CD14-positive monocyte (primary cell): Measurements from ENCODE around the gene TRIM25. TPM values are rescaled to one million over a fixed set of nuclear protein-coding genes. Genes with fewer than 3 reads are reported as not detected.

ENCODE experiments used
- DNase-seq, 3 donors: peaks; one replicate each; pipeline ENCODE4 v3.0.0-alpha.2; 2011 to 2022
- H2AFZ ChIP-seq: 2 replicates; pipeline ENCODE4 v1.6.0; 2012; ENCODE audit warnings: mild to moderate bottlenecking, low read depth, low read length, inconsistent platforms; ENCODE audit not compliant: insufficient read depth, poor library complexity, severe bottlenecking
- H3K27ac ChIP-seq, 2 donors: 1 replicate in 1 of 2; 2 replicates in 1 of 2; pipeline ENCODE4 v1.5.1; 2012 to 2013; ENCODE audit warnings: low read length in 2 of 2, control low read depth in 1 of 2, inconsistent platforms in 1 of 2, low read depth in 1 of 2, mild to moderate bottlenecking in 1 of 2
- H3K27me3 ChIP-seq, 2 donors: one replicate each; pipeline versions ENCODE4 v1.6.0 to v1.6.1; 2011 to 2013; ENCODE audit warnings: low read length in 2 of 2; ENCODE audit not compliant: control insufficient read depth in 2 of 2, insufficient read depth in 2 of 2
- H3K36me3 ChIP-seq, 2 donors: replicated peaks in 1 of 2; 1 replicate in 1 of 2; 2 replicates in 1 of 2; pipeline versions ENCODE4 v1.5.1 to v1.6.1; 2012 to 2013; ENCODE audit warnings: low read length in 2 of 2, control low read depth in 1 of 2, inconsistent platforms in 1 of 2, mild to moderate bottlenecking in 1 of 2; ENCODE audit not compliant: insufficient read depth in 2 of 2, control insufficient read depth in 1 of 2
- H3K4me1 ChIP-seq, 2 donors: 1 replicate in 1 of 2; 2 replicates in 1 of 2; pipeline versions ENCODE4 v1.5.1 to v1.6.1; 2012 to 2013; ENCODE audit warnings: low read length in 2 of 2, control low read depth in 1 of 2, inconsistent platforms in 1 of 2, mild to moderate bottlenecking in 1 of 2, moderate library complexity in 1 of 2; ENCODE audit not compliant: insufficient read depth in 2 of 2, control insufficient read depth in 1 of 2
- H3K4me2 ChIP-seq: replicated peaks from 2 replicates; pipeline ENCODE3; 2012; ENCODE audit warnings: low read length, moderate library complexity, mild to moderate bottlenecking; ENCODE audit not compliant: poor library complexity, severe bottlenecking; ENCODE audit errors: extremely low read depth
- H3K4me3 ChIP-seq, 3 experiments: fragments of 200-600 bp in 1 of 3; sonication (generic) in 1 of 3; replicated peaks in 1 of 3; 1 replicate in 2 of 3; 2 replicates in 1 of 3; pipeline ENCODE4 v1.5.1; 2011 to 2013; ENCODE audit warnings: low read length in 3 of 3, mild to moderate bottlenecking in 3 of 3, control low read depth in 2 of 3, low read depth in 2 of 3, inconsistent platforms in 1 of 3, moderate library complexity in 1 of 3
- H3K79me2 ChIP-seq: 2 replicates; pipeline ENCODE4 v1.6.0; 2012; ENCODE audit warnings: mild to moderate bottlenecking, control low read depth, inconsistent platforms, low read length, moderate library complexity; ENCODE audit not compliant: insufficient read depth
- H3K9ac ChIP-seq: 2 replicates; pipeline ENCODE4 v1.6.0; 2017; ENCODE audit warnings: low read length, mild to moderate bottlenecking; ENCODE audit not compliant: insufficient read depth, poor library complexity, severe bottlenecking
- H3K9me3 ChIP-seq, 2 donors: replicated peaks in 1 of 2; 1 replicate in 1 of 2; 2 replicates in 1 of 2; pipeline versions ENCODE4 v1.5.1 to v1.6.1; 2012 to 2013; ENCODE audit warnings: low read length in 2 of 2, control low read depth in 1 of 2; ENCODE audit not compliant: control insufficient read depth in 1 of 2, insufficient read depth in 1 of 2
- H4K20me1 ChIP-seq: 2 replicates; pipeline ENCODE4 v1.6.0; 2012; ENCODE audit warnings: mild to moderate bottlenecking, low read length, control low read depth, moderate library complexity; ENCODE audit not compliant: insufficient read depth
- H3K27ac Mint-ChIP-seq, 7 donors: one replicate each; pipeline ENCODE4 v1.8.0; 2020; ENCODE audit warnings: mild to moderate bottlenecking in 7 of 7, mixed read lengths in 7 of 7, moderate library complexity in 6 of 7, inconsistent platforms in 2 of 7
- H3K27me3 Mint-ChIP-seq, 3 donors: one replicate each; pipeline ENCODE4 v1.8.0; 2021 to 2022; ENCODE audit warnings: low read depth in 3 of 3, mild to moderate bottlenecking in 3 of 3, mixed read lengths in 3 of 3, moderate library complexity in 3 of 3, inconsistent platforms in 1 of 3
- H3K36me3 Mint-ChIP-seq, 2 donors: one replicate each; pipeline ENCODE4 v1.8.0; 2020; ENCODE audit warnings: mixed read lengths in 2 of 2, inconsistent platforms in 1 of 2, mild to moderate bottlenecking in 1 of 2
- H3K4me1 Mint-ChIP-seq: one replicate; pipeline ENCODE4 v1.8.0; 2020; ENCODE audit warnings: mild to moderate bottlenecking, mixed read lengths
- H3K4me3 Mint-ChIP-seq, 2 donors: one replicate each; pipeline ENCODE4 v1.8.0; 2020; ENCODE audit warnings: mild to moderate bottlenecking in 2 of 2, mixed read lengths in 2 of 2, moderate library complexity in 1 of 2
- H3K9me3 Mint-ChIP-seq, 7 donors: one replicate each; pipeline ENCODE4 v1.8.0; 2020 to 2022; ENCODE audit warnings: mixed read lengths in 7 of 7, mild to moderate bottlenecking in 6 of 7, moderate library complexity in 6 of 7, inconsistent platforms in 2 of 7
- CTCF ChIP-seq: fragments of 200-600 bp; IDR thresholded peaks from one replicate; pipeline ENCODE4 v1.8.0; 2022; ENCODE audit warnings: antibody characterized with exemption, mild to moderate bottlenecking
- whole genome bisulfite sequencing: methylation state at CpG from one replicate; pipeline ENCODE4 v1.1.5; 2013; ENCODE audit warnings: missing lambda C conversion rate; ENCODE audit not compliant: insufficient coverage; 5-methylcytosine and 5-hydroxymethylcytosine counted together
- intact Hi-C, 2 donors: fragments of 100-400 bp; cut with micrococcal nuclease; formaldehyde crosslinking; loops; one replicate each; pipeline versions ENCODE4 v1.15.0 to v1.15.1; 2023
- polyA plus RNA-seq, 3 donors: library from polyadenylated mRNA; depleted of rRNA in 1 of 3; unstranded in 2 of 3; stranded (reverse) in 1 of 3; fragments of 300-500 nt in 2 of 3; fragments of >200 nt in 1 of 3; fragmentation: Illumina TruSeq in 2 of 3; gene quantifications; 1 replicate in 2 of 3; 2 replicates in 1 of 3; pipeline ENCODE4 v1.2.3, GENCODE V29; 2012 to 2021

Gene TRIM25
- polyA plus RNA-seq, 3 donors = 5.4 to 98.3 (median 11.2) TPM

DNA sequence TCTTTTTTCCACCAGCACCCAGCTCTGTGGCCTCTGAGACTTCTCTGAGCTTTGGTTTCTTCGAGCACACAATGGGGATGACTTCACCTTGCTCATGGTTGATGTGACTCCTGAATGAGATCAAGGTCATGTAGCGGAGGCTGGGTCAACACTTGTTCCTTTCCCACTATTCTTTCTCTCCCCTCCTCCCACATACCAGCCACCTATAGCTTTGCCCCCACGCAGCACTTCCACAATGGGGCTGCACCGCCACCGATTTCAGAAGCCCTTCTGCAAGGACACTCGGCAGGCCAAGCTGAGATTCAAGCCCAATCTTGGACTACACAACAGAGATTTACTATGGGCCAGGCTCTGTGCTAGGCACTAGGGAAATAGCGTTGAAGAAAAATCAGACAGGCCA, 14.4 kb downstream of the TRIM25 start:
- TF ChIP-seq CTCF = no peak
- Mint-ChIP-seq H3K27ac (peak overlapping the region in 5 of 7 donors; percentile 3 to 57 (median 18)), H3K4me1 (peaks cover 31% of the 10 kb centered on the region), H3K27me3 (peaks cover 0 to 4% (median 1%) of the 10 kb centered on the region in 3 donors), H3K9me3 (peaks cover 0 to 3% (median 0%) of the 10 kb centered on the region in 7 donors), H3K36me3 (peaks cover 89 to 100% of the 10 kb centered on the region in 2 donors), H3K4me3 (no peak overlapping the region)
- Histone ChIP-seq H3K27me3 (no peaks in the 10 kb centered on the region), H3K27ac (no peak overlapping the region), H4K20me1 (peaks cover 100% of the 10 kb centered on the region), H3K9me3 (no peaks in the 10 kb centered on the region), H2AFZ (no peak overlapping the region), H3K79me2 (peaks cover 92% of the 10 kb centered on the region), H3K4me2 (no peak overlapping the region), H3K36me3 (peaks cover 99 to 100% of the 10 kb centered on the region in 2 donors), H3K9ac (no peak overlapping the region), H3K4me3 (no peak overlapping the region), H3K4me1 (no peaks in the 10 kb centered on the region)
- 97% methylated on average over 6 of the region's 7 CpGs for WGBS
- intact Hi-C loops = no loop called here
- no peak for DNase-seq

DNA sequence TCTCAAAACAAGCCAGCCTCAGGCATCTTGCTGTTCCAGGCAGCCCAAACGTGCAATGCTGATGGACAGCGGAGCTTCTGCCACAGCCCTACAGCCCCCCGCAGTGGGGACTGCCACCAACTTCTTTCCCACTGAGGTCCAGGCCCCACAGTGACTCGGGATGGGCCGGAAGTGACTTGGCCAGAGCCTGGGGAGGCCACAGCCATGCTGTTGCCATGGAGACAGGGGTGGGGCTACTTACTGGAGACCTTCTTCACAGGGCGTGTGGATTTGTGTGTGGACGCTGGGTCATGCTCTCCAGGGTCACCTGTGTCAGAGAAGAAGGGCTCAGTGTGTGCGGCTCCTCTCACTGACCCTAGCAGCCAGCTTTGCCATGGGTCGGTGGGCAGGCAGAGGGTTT, 15.0 kb downstream of the TRIM25 start:
- Histone ChIP-seq H3K36me3 (peaks cover 98 to 100% of the 10 kb centered on the region in 2 donors), H3K4me2 (no peak overlapping the region), H3K4me1 (no peaks in the 10 kb centered on the region), H3K79me2 (peaks cover 89% of the 10 kb centered on the region), H3K9ac (no peak overlapping the region), H3K4me3 (no peak overlapping the region), H3K9me3 (no peaks in the 10 kb centered on the region), H2AFZ (no peak overlapping the region), H3K27me3 (no peaks in the 10 kb centered on the region), H3K27ac (peak overlapping the region in 1 of 2 donors; percentile 28), H4K20me1 (peaks cover 99% of the 10 kb centered on the region)
- intact Hi-C loops = no loop called here
- peaks cover 89 to 100% of the 10 kb centered on the region in 2 donors for H3K36me3 Mint-ChIP-seq
- WGBS = 83% methylated on average over 6 of the region's 9 CpGs
- peaks cover 0 to 3% (median 0%) of the 10 kb centered on the region in 7 donors for H3K9me3 Mint-ChIP-seq
- peaks cover 28% of the 10 kb centered on the region for H3K4me1 Mint-ChIP-seq
- no peak for DNase-seq
- peaks cover 0 to 4% (median 1%) of the 10 kb centered on the region in 3 donors for H3K27me3 Mint-ChIP-seq
- no peak overlapping the region for H3K4me3 Mint-ChIP-seq
- TF ChIP-seq CTCF = no peak
- peak overlapping the region in 3 of 7 donors; percentile 6 to 18 (median 10) for H3K27ac Mint-ChIP-seq
